Measurements from ENCODE around the gene EPHA4. TPM values are rescaled to one million over a fixed set of nuclear protein-coding genes. Genes with fewer than 3 reads are reported as not detected.

Gene EPHA4
- total and polyA plus RNA-seq, 2 of the 4 experiments (the other 2 are of a cell fraction): 36.9 to 132 TPM

GRCh38 chr2:221568299-221568698, 3.8 kb downstream of the EPHA4 start:
- no peak overlapping the region for H3K4ac ChIP-seq (ENCODE audit: low read depth, low read length)
- WGBS, 2 experiments (ENCODE audit: extremely low coverage in 2 of 2, insufficient read length in 1 of 2): 90% methylated on average over 2 of the region's 3 CpGs; no CpG with 5 or more reads in 1 of the 2 experiments
- H2BK20ac ChIP-seq (ENCODE audit: low read depth, low read length): no peak overlapping the region
- ChIA-PET POLR2A (ENCODE audit: unreplicated experiment) (no interaction called here), CTCF (no interaction called here)
- intact Hi-C loops (cut with micrococcal nuclease) (loop anchor here (5.0 kb wide), 1 partner anchor 66 kb away; no protein-coding TSS in a partner anchor), in situ Hi-C loops (cut with MboI; ENCODE audit: low sequenced_read_pairs) (no loop called here), dilution Hi-C loops (cut with HindIII; ENCODE audit: low sequenced_read_pairs, unreplicated experiment) (no loop called here)
- H2BK5ac ChIP-seq (ENCODE audit: low read depth, low read length, poor library complexity, severe bottlenecking): no peak overlapping the region
- no peak overlapping the region for H2BK15ac ChIP-seq (ENCODE audit: low read depth, low read length)
- no peak overlapping the region for H3K14ac ChIP-seq (replicated peaks; ENCODE audit: low read depth, low read length)
- H3K4me1 ChIP-seq (ENCODE audit: control insufficient read depth, insufficient read depth, low read length): peaks cover 3% of the 10 kb centered on the region
- no peak overlapping the region for H2AFZ ChIP-seq (replicated peaks; ENCODE audit: low read length, poor library complexity)
- no peak overlapping the region for H3K27ac ChIP-seq (ENCODE audit: insufficient read depth, low read length)
- no peak overlapping the region for H3K56ac ChIP-seq (ENCODE audit: extremely low read depth, insufficient read depth, low read length)
- no peak overlapping the region for H2AK9ac ChIP-seq (replicated peaks; ENCODE audit: low read depth, low read length, poor library complexity)
- H3K27me3 ChIP-seq (ENCODE audit: control insufficient read depth, insufficient read depth, low read length): no peaks in the 10 kb centered on the region
- H3K36me3 ChIP-seq (ENCODE audit: control insufficient read depth, insufficient read depth, low read length): peaks cover 12% of the 10 kb centered on the region
- H3K79me1 ChIP-seq (ENCODE audit: low read depth in 1 of 2, low read length in 2 of 2): peaks cover 11 to 37% of the 10 kb centered on the region in 2 experiments; a peak in 3 of 4 replicates
- no peak overlapping the region for H2BK120ac ChIP-seq (ENCODE audit: low read depth, low read length)
- H3K23ac ChIP-seq (ENCODE audit: low read depth, low read length): no peak overlapping the region
- ATAC-seq (ENCODE audit: low read depth): no peak
- H2AK5ac ChIP-seq (ENCODE audit: low read depth, low read length): no peak overlapping the region
- no peak overlapping the region for H3K9ac ChIP-seq (ENCODE audit: low read depth, low read length)
- H3K9me3 ChIP-seq (ENCODE audit: control insufficient read depth, insufficient read depth, low read length): no peaks in the 10 kb centered on the region
- DNase-seq: no peak
- no peak overlapping the region for H3K18ac ChIP-seq (ENCODE audit: low read depth, low read length)
- H3K9me1 ChIP-seq (ENCODE audit: insufficient read depth, low read length): peaks cover 10% of the 10 kb centered on the region; the same call in 1 of the 2 replicates
- H4K20me1 ChIP-seq (ENCODE audit: insufficient read depth, low read length): peaks cover 23% of the 10 kb centered on the region
- no peak overlapping the region for H3K4me3 ChIP-seq (ENCODE audit: insufficient read depth, low read depth, low read length)
- TF ChIP-seq CEBPB (IDR thresholded peaks at IDR 0.05; ENCODE audit: low read depth, low read length) (no peak), FOS (IDR thresholded peaks at IDR 0.05; ENCODE audit: low read depth, low read length) (no peak), MAFK (IDR thresholded peaks at IDR 0.05; ENCODE audit: low read depth, low read length) (no peak), USF2 (IDR thresholded peaks at IDR 0.05; ENCODE audit: low read depth, low read length) (no peak), BHLHE40 (IDR thresholded peaks at IDR 0.05; ENCODE audit: low read depth, low read length) (no peak), SMC3 (IDR thresholded peaks at IDR 0.05; ENCODE audit: low read depth, low read length) (no peak)
- no peak overlapping the region for H3K4me2 ChIP-seq (ENCODE audit: low read depth, low read length)
- no TSS peak for BruUV-seq (replicated peaks)
- no peak overlapping the region for H4K5ac ChIP-seq (ENCODE audit: low read depth, low read length)
- no peak overlapping the region for H4K8ac ChIP-seq (ENCODE audit: low read depth in 2 of 2, low read length in 2 of 2)
- no peak overlapping the region for H4K91ac ChIP-seq (ENCODE audit: insufficient read depth, low read depth, low read length)
